ENCODE data around the gene ECSIT. TPM values are rescaled to one million over a fixed set of nuclear protein-coding genes. Genes with fewer than 3 reads are reported as not detected.
A peak's percentile ranks its signal among the peaks of the same experiment; 100 is the strongest.

ECSIT gene
- total RNA-seq, 2 experiments from 2014 or later = 27.2 to 27.4 TPM

GRCh38 chr19:11479898-11480714 is 48.8 kb downstream of the ECSIT start:
- Mint-ChIP-seq H3K27ac (no peak overlapping the region), H3K4me3 (no peak overlapping the region), H3K27me3 (peaks cover 55% of the 10 kb centered on the region), H3K9me3 (no peaks in the 10 kb centered on the region), H3K36me3 (ENCODE audit: low read depth) (peaks cover 2% of the 10 kb centered on the region), H3K4me1 (ENCODE audit: low read depth) (peaks cover 22% of the 10 kb centered on the region)
- CTCF ChIA-PET = interaction anchor here (1.3 to 1.4 kb wide), 2 partner anchors 79 to 99 kb away, joined by 3 to 5 read pairs; partner anchors contain the start of gene ELOF1
- POLR2A ChIA-PET = no interaction called here
- no peak overlapping the region for H3K4me3 ChIP-seq (ENCODE audit: low read length)
- peaks cover 3% of the 10 kb centered on the region for H3K36me3 ChIP-seq (ENCODE audit: insufficient read depth, low read length)
- DNase-seq = peak in 1 of 14 experiments; percentile 40
- intact Hi-C loops (cut with DNase I, micrococcal nuclease) = loop anchor here (5.0 to 10.0 kb wide), 3 partner anchors 43 to 238 kb away; partner anchors contain the start of genes ODAD3 (in 2 of the 2) and PRKCSH (in 2 of the 2)
- ATAC-seq (ENCODE audit: poor library complexity) = no peak
- no peak overlapping the region for H3K27ac ChIP-seq (ENCODE audit: low read depth in 1 of 2, low read length in 2 of 2)
- peaks cover 27 to 35% of the 10 kb centered on the region in 2 experiments for H3K27me3 ChIP-seq (ENCODE audit: control insufficient read depth in 1 of 2, insufficient read depth in 2 of 2, low read length in 2 of 2)
- peaks cover 36% of the 10 kb centered on the region for H3K4me1 ChIP-seq (ENCODE audit: insufficient read depth, low read length)
- no peak for TF ChIP-seq CTCF (IDR thresholded peaks at IDR 0.05)
- peaks cover 0 to 20% of the 10 kb centered on the region in 2 experiments for H3K9me3 ChIP-seq (ENCODE audit: control insufficient read depth in 1 of 2, insufficient read depth in 1 of 2, low read length in 2 of 2)

GRCh38 chr19:11479090-11479897 is 49.6 kb downstream of the ECSIT start:
- CTCF ChIA-PET = no interaction called here
- Mint-ChIP-seq H3K4me3 (no peak overlapping the region), H3K9me3 (no peaks in the 10 kb centered on the region), H3K36me3 (ENCODE audit: low read depth) (no peaks in the 10 kb centered on the region), H3K27ac (no peak overlapping the region), H3K4me1 (ENCODE audit: low read depth) (peaks cover 22% of the 10 kb centered on the region), H3K27me3 (peaks cover 49% of the 10 kb centered on the region)
- no peak overlapping the region for H3K4me3 ChIP-seq (ENCODE audit: low read length)
- DNase-seq = peak in 4 of 14 experiments; percentile 12 to 60 (median 29)
- ATAC-seq (ENCODE audit: poor library complexity) = no peak
- POLR2A ChIA-PET = no interaction called here
- peaks cover 3% of the 10 kb centered on the region for H3K36me3 ChIP-seq (ENCODE audit: insufficient read depth, low read length)
- H3K4me1 ChIP-seq (ENCODE audit: insufficient read depth, low read length) = peaks cover 36% of the 10 kb centered on the region
- intact Hi-C loops (cut with DNase I, micrococcal nuclease) = no loop called here
- no peak overlapping the region for H3K27ac ChIP-seq (ENCODE audit: low read depth in 1 of 2, low read length in 2 of 2)
- peaks cover 0 to 20% of the 10 kb centered on the region in 2 experiments for H3K9me3 ChIP-seq (ENCODE audit: control insufficient read depth in 1 of 2, insufficient read depth in 1 of 2, low read length in 2 of 2)
- peaks cover 27 to 35% of the 10 kb centered on the region in 2 experiments for H3K27me3 ChIP-seq (ENCODE audit: control insufficient read depth in 1 of 2, insufficient read depth in 2 of 2, low read length in 2 of 2)
- no peak for TF ChIP-seq CTCF (IDR thresholded peaks at IDR 0.05)

- Mint-ChIP-seq H3K9me3 (no peaks in the 10 kb centered on the region), H3K4me3 (no peak overlapping the region), H3K36me3 (ENCODE audit: low read depth) (no peaks in the 10 kb centered on the region), H3K27me3 (peaks cover 45% of the 10 kb centered on the region), H3K27ac (no peak overlapping the region), H3K4me1 (ENCODE audit: low read depth) (peaks cover 22% of the 10 kb centered on the region)
- peaks cover 27 to 34% of the 10 kb centered on the region in 2 experiments for H3K27me3 ChIP-seq (ENCODE audit: control insufficient read depth in 1 of 2, insufficient read depth in 2 of 2, low read length in 2 of 2)
- intact Hi-C loops (cut with DNase I, micrococcal nuclease) = no loop called here
- CTCF ChIA-PET = no interaction called here
- peaks cover 0 to 20% of the 10 kb centered on the region in 2 experiments for H3K9me3 ChIP-seq (ENCODE audit: control insufficient read depth in 1 of 2, insufficient read depth in 1 of 2, low read length in 2 of 2)
- H3K4me3 ChIP-seq (ENCODE audit: low read length) = no peak overlapping the region
- H3K36me3 ChIP-seq (ENCODE audit: insufficient read depth, low read length) = no peaks in the 10 kb centered on the region
- H3K27ac ChIP-seq (ENCODE audit: low read depth in 1 of 2, low read length in 2 of 2) = no peak overlapping the region
- ATAC-seq (ENCODE audit: poor library complexity) = no peak
- H3K4me1 ChIP-seq (ENCODE audit: insufficient read depth, low read length) = peaks cover 36% of the 10 kb centered on the region
- POLR2A ChIA-PET = no interaction called here
- DNase-seq = no peak
- no peak for TF ChIP-seq CTCF (IDR thresholded peaks at IDR 0.05)
These were observed 50.5 kb downstream of the ECSIT start for GRCh38 chr19:11478167-11479089.
